GM12878 (cell line): ENCODE data around the gene CCSER1. TPM values are rescaled to one million over a fixed set of nuclear protein-coding genes. Genes with fewer than 3 reads are reported as not detected.

Experiments
- ATAC-seq: fragments of 200-7000 bp; cut with Tn5 transposase; 3 replicates; pipeline ENCODE4 v1.9.1; 2020; ENCODE audit warnings: mild to moderate bottlenecking, moderate library complexity
- BruUV-seq: library from RNA; stranded (reverse); fragments of 400-500 nt; replicated peaks from 2 replicates; lab custom pipeline; 2021; lab: Mats Ljungman, UMichigan
- CTCF ChIA-PET: fragments of 300-600 bp; sonication (Branson Sonifier 250); formaldehyde crosslinking; extraction: SDS; loops from one replicate; lab custom pipeline; 2021; ENCODE audit warnings: inconsistent platforms; lab: Yijun Ruan, JAX
- POLR2A ChIA-PET: fragments of 350-600 bp; formaldehyde crosslinking; extraction: SDS; loops from one replicate; lab custom pipeline; 2021; ENCODE audit warnings: inconsistent platforms; lab: Charles Lee
- RAD21 ChIA-PET: fragments of 300-600 bp; sonication (Branson Sonifier 250); formaldehyde crosslinking; loops from one replicate; lab custom pipeline; 2023; ENCODE audit warnings: antibody characterized with exemption; ENCODE audit not compliant: unreplicated experiment; lab: Charles Lee
- SMC1A ChIA-PET: fragments of 300-600 bp; sonication (Branson Sonifier 250); formaldehyde crosslinking; loops from one replicate; lab custom pipeline; 2023; ENCODE audit not compliant: unreplicated experiment, uncharacterized antibody; lab: Charles Lee
- DNase-seq: peaks from one replicate; pipeline ENCODE4 v3.0.0-alpha.2; 2011; ENCODE audit warnings: low read depth, low spot score
- FAIRE-seq: peaks from 3 replicates; lab custom pipeline; 2011; peaks lifted over from hg19 to GRCh38; lab: Jason Lieb, UNC
- H2AFZ ChIP-seq: 2 replicates; pipeline ENCODE4 v1.6.0; 2011; ENCODE audit warnings: low read depth, low read length, control low read depth; ENCODE audit not compliant: control insufficient read depth
- H3K27ac ChIP-seq: 2 replicates; pipeline ENCODE4 v1.5.1; 2011; ENCODE audit warnings: control low read depth; ENCODE audit not compliant: control insufficient read depth, insufficient read depth
- H3K27me3 ChIP-seq, 2 experiments: replicated peaks in 1 of 2; 2 replicates each; pipeline versions ENCODE4 v1.6.0 to v1.6.1; 2011; ENCODE audit warnings: low read length in 1 of 2; ENCODE audit not compliant: control insufficient read depth in 2 of 2, insufficient read depth in 2 of 2
- H3K36me3 ChIP-seq, 2 experiments: 2 replicates each; pipeline ENCODE4 v1.5.1; 2011; ENCODE audit warnings: low read length in 1 of 2; ENCODE audit not compliant: control insufficient read depth in 2 of 2, insufficient read depth in 2 of 2
- H3K4me1 ChIP-seq: 2 replicates; pipeline ENCODE4 v1.6.1; 2011; ENCODE audit warnings: mild to moderate bottlenecking, low read length, moderate library complexity, mixed read lengths; ENCODE audit not compliant: control insufficient read depth, insufficient read depth
- H3K4me2 ChIP-seq: 2 replicates; pipeline ENCODE4 v1.6.0; 2011; ENCODE audit warnings: control low read depth; ENCODE audit not compliant: control insufficient read depth, insufficient read depth
- H3K4me3 ChIP-seq: fragments of 200-600 bp; sonication (generic); 2 replicates; pipeline ENCODE4 v1.5.1; 2016
- H3K79me2 ChIP-seq: 2 replicates; pipeline ENCODE4 v1.6.0; 2011; ENCODE audit warnings: low read length; ENCODE audit not compliant: control insufficient read depth, insufficient read depth
- H3K9ac ChIP-seq: 2 replicates; pipeline ENCODE4 v1.8.0; 2011; ENCODE audit warnings: low read length, control low read depth, mixed read lengths; ENCODE audit not compliant: control insufficient read depth, insufficient read depth
- H3K9me3 ChIP-seq: replicated peaks from 3 replicates; pipeline ENCODE4 v1.5.1; 2011; ENCODE audit warnings: mild to moderate bottlenecking, low read length; ENCODE audit not compliant: control insufficient read depth, insufficient read depth
- H4K20me1 ChIP-seq: 2 replicates; pipeline ENCODE4 v1.6.0; 2011; ENCODE audit not compliant: control insufficient read depth, insufficient read depth
- ASH2L ChIP-seq: fragments of 300-600, 200-600 bp; sonication (generic); IDR thresholded peaks from 2 replicates; pipeline ENCODE4 v1.6.1; 2017; ENCODE audit warnings: low read depth, mild to moderate bottlenecking, borderline replicate concordance
- BRCA1 ChIP-seq: IDR thresholded peaks from 2 replicates; pipeline ENCODE4 v1.6.1; 2011; ENCODE audit warnings: low read depth, low read length, improper control_type of control experiment
- CHD4 ChIP-seq: fragments of 200-600 bp; sonication (generic); IDR thresholded peaks from 2 replicates; pipeline ENCODE4 v1.6.1; 2016; ENCODE audit warnings: mild to moderate bottlenecking
- E2F8 ChIP-seq: fragments of 450-650 bp; IDR thresholded peaks from 2 replicates; pipeline ENCODE4 v1.6.1; 2018; ENCODE audit warnings: mild to moderate bottlenecking, low read depth, moderate library complexity; ENCODE audit not compliant: partially characterized antibody
- ETV6 ChIP-seq, 2 experiments: fragments of 450-650 bp in 1 of 2; IDR thresholded peaks in 1 of 2; conservative IDR thresholded peaks in 1 of 2; 2 replicates each; pipeline ENCODE4 v1.6.1; 2014; ENCODE audit warnings: antibody characterized with exemption in 1 of 2, borderline replicate concordance in 1 of 2, low read depth in 1 of 2, mild to moderate bottlenecking in 1 of 2, moderate library complexity in 1 of 2
- FOS ChIP-seq: IDR thresholded peaks from 3 replicates; pipeline ENCODE4 v1.6.1; 2011; ENCODE audit warnings: borderline replicate concordance; ENCODE audit not compliant: insufficient read length; ENCODE audit errors: extremely low read depth
- HSF1 ChIP-seq: fragments of 150-350 bp; IDR thresholded peaks from 2 replicates; pipeline ENCODE4 v1.6.1; 2014; ENCODE audit warnings: mild to moderate bottlenecking, low read depth, low read length
- MAX ChIP-seq: IDR thresholded peaks from 2 replicates; pipeline ENCODE4 v1.6.1; 2012; ENCODE audit warnings: low read depth, low read length, improper control_type of control experiment
- NFXL1 ChIP-seq: fragments of 450-650 bp; IDR thresholded peaks from 2 replicates; pipeline ENCODE4 v1.6.1; 2017; ENCODE audit warnings: antibody characterized with exemption, mild to moderate bottlenecking, borderline replicate concordance
- NKRF ChIP-seq: fragments of 450-650 bp; conservative IDR thresholded peaks from 2 replicates; pipeline ENCODE4 v1.6.1; 2017; ENCODE audit warnings: mild to moderate bottlenecking, moderate library complexity
- NR2F1 ChIP-seq: fragments of 450-650 bp; conservative IDR thresholded peaks from 2 replicates; pipeline ENCODE4 v1.6.1; 2017; ENCODE audit warnings: mild to moderate bottlenecking
- PAX8 ChIP-seq: fragments of 450-650 bp; IDR thresholded peaks from 2 replicates; pipeline ENCODE4 v1.6.1; 2017; ENCODE audit warnings: mild to moderate bottlenecking, moderate library complexity
- RB1 ChIP-seq: fragments of 450-650 bp; formaldehyde crosslinking; IDR thresholded peaks from 2 replicates; pipeline ENCODE4 v1.6.1; 2017; ENCODE audit warnings: mild to moderate bottlenecking, borderline replicate concordance
- RUNX3 ChIP-seq: IDR thresholded peaks from 2 replicates; pipeline ENCODE4 v1.6.1; 2012; ENCODE audit warnings: low read length, inconsistent platforms
- SKIL ChIP-seq: fragments of 450-650 bp; IDR thresholded peaks from 2 replicates; pipeline ENCODE4 v1.6.1; 2017; ENCODE audit warnings: mild to moderate bottlenecking, low read depth, inconsistent platforms; ENCODE audit not compliant: poor library complexity, severe bottlenecking
- ZNF24 ChIP-seq: fragments of 450-650 bp; IDR thresholded peaks from 2 replicates; pipeline ENCODE4 v1.6.1; 2017; ENCODE audit warnings: antibody characterized with exemption, mild to moderate bottlenecking
- WGBS: methylation state at CpG from one replicate; pipeline ENCODE4 v1.1.6; 2016; ENCODE audit warnings: low lambda C conversion rate; ENCODE audit not compliant: insufficient replicate concordance, insufficient coverage; ENCODE audit errors: missing lambda C conversion rate; 5-methylcytosine and 5-hydroxymethylcytosine counted together
- in situ Hi-C: fragments of 300-500 bp; cut with MboI; formaldehyde crosslinking; loops from 9 replicates; pipeline ENCODE4 v1.14.3; 2018; ENCODE audit warnings: mixed read lengths
- intact Hi-C: fragments of 100-400 bp; cut with micrococcal nuclease; formaldehyde crosslinking; loops from one replicate; pipeline ENCODE4 v1.14.2; 2022; ENCODE audit not compliant: unreplicated experiment
- polyA plus RNA-seq, 11 experiments: library from polyadenylated mRNA; depleted of rRNA in 4 of 11; unstranded in 6 of 11; stranded (reverse) in 5 of 11; fragments of >200 nt; fragmentation: Nextera tagmentation in 4 of 11; fragmentation: Illumina TruSeq in 1 of 11; extraction: Ambion mirVana in 4 of 11; extraction: Trizol in 1 of 11; gene quantifications; 1 replicate in 1 of 11; 2 replicates in 10 of 11; pipeline versions ENCODE4 v1.2.1 to v1.2.3, GENCODE V29; 2011 to 2016; ENCODE audit warnings: inconsistent platforms in 2 of 11, missing spikeins in 2 of 11, low read depth in 1 of 11
- total RNA-seq, 4 experiments: library from RNA; depleted of rRNA in 3 of 4; stranded (reverse); fragments of >200 nt in 3 of 4; fragmentation: Illumina TruSeq in 1 of 4; extraction: Trizol in 1 of 4; gene quantifications; 2 replicates each; pipeline versions ENCODE4 v1.2.1 to v1.2.3, GENCODE V29; 2013 to 2021

Gene CCSER1
- total and polyA plus RNA-seq, 10 of the 15 experiments (the other 5 are each of a cell fraction or from before 2014, with no cell fraction given): 0.22 to 2.7 (median 1.0) TPM

- H3K36me3 ChIP-seq: no peaks in the 10 kb centered on the region
- ATAC-seq: no peak
- DNase-seq: no peak
- no peak overlapping the region for H3K27ac ChIP-seq
- RAD21 ChIA-PET: no interaction called here
- no TSS peak for BruUV-seq
- H3K27me3 ChIP-seq: no peaks in the 10 kb centered on the region
- H3K4me1 ChIP-seq: no peaks in the 10 kb centered on the region
- CTCF ChIA-PET: no interaction called here
- WGBS: 0% methylated on average over 1 of the region's 1 CpG
- H3K9me3 ChIP-seq: no peaks in the 10 kb centered on the region
- H4K20me1 ChIP-seq: no peaks in the 10 kb centered on the region
- in situ Hi-C loops (no loop called here), intact Hi-C loops (no loop called here)
- H3K9ac ChIP-seq: no peak overlapping the region
- H2AFZ ChIP-seq: no peak overlapping the region
- SMC1A ChIA-PET: no interaction called here
- H3K4me3 ChIP-seq: no peak overlapping the region
- no peak for FAIRE-seq
- no peaks in the 10 kb centered on the region for H3K79me2 ChIP-seq
- POLR2A ChIA-PET: no interaction called here
- no peak overlapping the region for H3K4me2 ChIP-seq
- TF ChIP-seq E2F8 (no peak), FOS (no peak), RUNX3 (no peak), RB1 (no peak), ZNF24 (no peak), NFXL1 (no peak), CHD4 (no peak), PAX8 (no peak), NR2F1 (no peak), SKIL (no peak), BRCA1 (no peak), MAX (no peak), ETV6 (conservative IDR thresholded peaks at IDR 0.05 in 1 of 2, IDR thresholded peaks at IDR 0.05 in 1 of 2; ENCODE audit: borderline replicate concordance in 1 of 2, low read depth in 1 of 2) (no peak), HSF1 (no peak), ASH2L (no peak), NKRF (no peak)
Observed at GRCh38 chr4:91283726-91284230, 1156.6 kb downstream of the CCSER1 start.
